HG03025 (cell line): ENCODE measurements around the gene DCDC2.
A peak's percentile ranks its signal among the peaks of the same experiment; 100 is the strongest.
"Not testable (repeated sequence)": the region's sequence is repeated elsewhere in the genome, so short reads cannot be mapped to it uniquely, and the experiment has no call there.

Experiments
- ATAC-seq: cut with Tn5 transposase; IDR thresholded peaks from one replicate; pipeline ENCODE4 v1.9.1; 2021; ENCODE audit warnings: mild to moderate bottlenecking, moderate library complexity; ENCODE audit not compliant: unreplicated experiment, low FRiP score

DCDC2 gene

DNA sequence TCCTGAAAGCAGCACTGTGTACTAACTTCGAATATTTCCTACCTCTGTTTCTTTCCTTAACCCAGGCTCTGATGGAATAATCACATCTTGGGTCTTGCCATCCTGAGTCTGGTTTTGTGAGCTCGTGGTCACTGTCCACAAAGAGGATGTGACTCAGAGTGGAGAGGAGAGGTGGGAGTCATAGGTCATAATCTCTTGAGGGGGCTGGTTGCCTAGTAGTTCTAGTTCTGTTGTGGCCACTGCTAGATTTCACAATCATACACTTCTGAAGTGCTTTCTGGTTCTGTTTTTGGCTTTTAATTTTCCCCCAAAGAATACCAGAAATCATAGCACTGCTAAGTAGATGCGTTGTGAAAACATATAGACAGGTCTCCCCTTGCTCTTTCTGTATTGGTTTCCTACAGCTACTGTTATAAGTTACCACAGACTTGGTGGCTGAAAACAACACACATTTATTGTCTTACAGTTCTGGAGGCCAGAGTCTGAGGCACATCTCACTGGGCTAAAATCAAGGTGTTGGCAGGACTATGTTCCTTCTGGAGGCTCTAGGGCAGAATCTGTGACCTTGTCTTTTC lies 129.1 kb downstream of the DCDC2 start:
- peak; percentile 75 for ATAC-seq

DNA sequence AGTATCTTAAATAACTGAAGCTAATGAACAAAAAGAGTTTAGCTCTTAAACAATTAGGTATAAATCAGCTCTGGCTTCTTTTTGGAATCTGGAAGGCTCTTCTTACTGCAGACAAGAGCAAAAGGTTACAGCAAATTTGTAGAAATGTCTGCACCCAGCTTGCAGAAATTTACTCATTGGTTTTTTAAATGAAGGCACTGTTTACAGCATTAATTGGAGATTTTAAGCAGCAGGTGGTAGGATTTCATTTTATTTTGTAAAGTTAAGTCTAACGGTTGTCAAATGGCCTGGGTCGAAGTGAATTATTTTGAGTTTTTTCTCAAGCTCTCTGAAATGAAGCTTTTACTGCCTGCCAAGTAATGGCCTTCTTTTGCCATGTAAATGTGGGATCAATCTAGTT lies 129.7 kb downstream of the DCDC2 start:
- ATAC-seq = no peak

DNA sequence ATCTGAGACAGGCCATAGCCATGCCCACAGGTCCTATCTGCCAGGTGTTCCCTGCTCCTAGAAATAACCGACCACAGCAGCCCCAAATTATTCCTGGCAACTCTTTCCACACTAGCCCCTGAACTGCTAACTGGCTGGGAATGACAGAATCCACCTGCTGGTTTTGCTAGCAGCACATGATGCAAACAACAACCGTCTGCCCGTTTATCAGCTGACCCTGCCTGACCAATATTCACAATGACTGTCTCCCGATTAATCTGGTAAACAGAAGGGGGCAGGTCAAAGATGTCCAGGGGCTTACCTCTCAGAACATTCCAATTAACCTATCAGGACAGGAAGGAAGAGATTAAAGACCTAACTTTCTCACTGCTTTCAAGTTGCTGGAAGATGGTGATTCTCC lies 130.3 kb downstream of the DCDC2 start:
- no peak for ATAC-seq

DNA sequence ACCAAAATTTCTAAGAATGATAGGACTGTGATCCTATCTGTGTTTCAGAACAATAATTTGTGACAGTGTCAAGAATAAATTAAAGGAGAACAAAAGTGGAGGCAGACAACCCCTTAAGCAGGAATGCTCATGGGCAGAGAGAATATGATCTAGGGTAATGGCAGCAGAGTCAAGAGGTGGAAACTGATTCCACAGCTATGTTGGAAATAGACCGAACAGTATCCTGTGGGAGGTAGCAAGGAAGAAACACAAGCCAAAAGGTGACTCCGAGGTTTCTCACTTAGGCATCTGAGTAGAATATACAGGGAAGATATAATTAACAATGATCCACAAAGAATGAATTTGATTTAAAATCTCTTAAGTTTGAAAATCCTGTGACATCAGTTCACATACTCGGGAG lies 131.3 kb downstream of the DCDC2 start:
- no peak for ATAC-seq

DNA sequence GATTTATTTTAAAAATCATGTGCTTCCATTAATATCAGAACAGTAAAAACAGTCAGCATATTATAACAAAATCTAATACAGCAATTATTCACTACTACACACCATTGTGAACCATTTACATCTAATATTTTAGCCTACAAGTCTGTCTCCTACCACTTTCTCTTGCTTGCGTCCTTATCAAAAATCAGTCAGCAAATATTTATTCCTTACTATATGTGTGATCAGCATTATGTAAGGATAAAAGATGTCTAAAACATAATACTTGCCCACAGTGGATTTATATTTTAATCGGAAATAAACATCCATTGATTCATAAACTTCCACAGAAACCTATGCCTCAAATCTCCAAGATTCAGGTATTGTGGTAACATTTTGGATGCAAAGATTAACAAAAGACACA lies 132.0 kb downstream of the DCDC2 start:
- ATAC-seq = no peak

DNA sequence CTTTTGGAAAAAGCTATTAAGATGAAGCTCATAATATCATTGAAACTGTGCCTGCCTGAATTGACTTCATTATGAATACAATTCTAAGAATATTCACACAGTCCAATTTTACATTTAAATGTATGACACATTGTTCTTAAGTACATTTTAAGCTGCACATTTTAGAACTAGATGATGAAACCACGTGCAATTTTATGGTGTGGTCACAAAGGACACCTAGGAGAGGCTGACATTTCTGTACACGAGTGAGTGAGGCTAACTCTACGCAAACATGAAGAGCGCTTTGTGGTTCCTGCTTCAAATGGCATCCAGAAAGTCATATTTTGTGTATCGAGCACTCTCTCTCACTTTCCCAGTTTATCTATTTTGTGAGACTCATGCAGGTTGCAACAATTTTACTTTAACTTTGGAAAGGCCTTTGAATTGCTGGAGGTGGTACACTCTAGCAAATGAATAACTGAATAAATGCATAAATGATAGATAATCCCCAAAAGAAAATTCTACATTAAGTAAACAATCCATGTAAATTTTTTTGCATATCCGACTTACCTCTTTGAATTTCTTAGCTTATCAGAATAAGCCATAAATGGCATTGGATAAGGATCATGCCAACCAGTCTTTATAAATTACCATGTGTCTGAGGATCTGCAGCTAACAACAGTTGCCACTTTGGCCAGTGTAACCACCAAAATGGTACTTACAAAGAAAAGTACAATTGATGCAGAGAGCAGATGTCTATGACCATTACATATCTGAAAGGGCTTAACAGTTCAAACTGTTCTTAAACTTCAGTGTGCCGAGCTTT lies 134.5 kb downstream of the DCDC2 start:
- no peak for ATAC-seq

DNA sequence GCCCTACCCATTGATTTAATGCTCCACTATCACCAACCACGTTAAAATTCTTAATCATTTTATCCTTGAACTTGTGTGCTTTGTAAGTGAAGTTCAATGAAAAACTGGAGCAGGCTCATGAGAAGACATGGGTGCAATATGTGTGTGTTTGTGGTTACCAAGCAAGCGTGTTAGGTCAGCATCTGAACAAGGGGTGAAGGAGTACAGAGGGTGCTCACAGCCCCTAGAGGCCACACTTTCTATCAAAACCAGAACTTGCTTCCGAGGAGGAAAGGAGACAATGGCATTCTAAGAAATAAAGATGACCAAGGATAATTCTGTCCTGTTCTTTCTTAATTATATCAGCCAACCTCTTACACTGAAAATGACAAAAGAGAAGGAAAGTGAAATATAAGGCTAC lies 138.2 kb downstream of the DCDC2 start:
- no peak for ATAC-seq

DNA sequence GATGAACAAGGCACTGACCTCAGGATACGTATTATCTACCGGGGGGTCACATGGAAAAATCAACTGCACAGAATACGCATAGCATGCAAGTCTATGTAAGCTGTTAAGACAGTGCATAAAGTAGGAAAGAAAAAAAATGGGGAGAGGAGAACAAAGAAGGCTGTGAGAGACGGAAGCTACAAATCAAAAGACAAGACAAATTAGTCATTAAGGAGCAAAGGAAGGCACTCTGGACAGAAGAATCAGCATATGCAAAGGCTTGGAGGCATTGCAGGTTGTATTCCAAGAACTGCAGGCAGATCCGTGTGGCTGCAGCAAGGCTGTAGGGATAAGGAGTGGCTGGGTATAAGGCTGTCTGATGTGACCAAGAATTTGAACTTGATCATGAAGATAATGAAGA lies 142.9 kb downstream of the DCDC2 start:
- ATAC-seq = no peak

DNA sequence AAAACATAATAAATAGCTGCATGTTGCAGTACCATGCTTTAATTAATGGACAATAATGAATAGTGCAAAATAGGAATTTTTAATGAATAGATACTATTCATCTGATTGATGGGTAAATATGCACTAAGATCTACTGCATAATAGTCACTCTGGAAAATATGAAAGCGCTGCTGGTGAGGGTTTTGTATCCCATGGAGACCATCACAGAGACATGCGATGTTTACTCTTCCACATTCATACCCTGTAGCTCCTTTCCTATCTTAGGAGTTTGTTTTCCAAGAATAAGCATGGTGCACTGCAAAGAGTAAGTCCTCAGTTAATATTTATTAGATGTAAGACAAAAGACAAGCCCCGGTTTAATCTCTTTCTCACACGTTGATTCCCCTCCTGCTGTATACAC lies 150.4 kb downstream of the DCDC2 start:
- no peak for ATAC-seq

DNA sequence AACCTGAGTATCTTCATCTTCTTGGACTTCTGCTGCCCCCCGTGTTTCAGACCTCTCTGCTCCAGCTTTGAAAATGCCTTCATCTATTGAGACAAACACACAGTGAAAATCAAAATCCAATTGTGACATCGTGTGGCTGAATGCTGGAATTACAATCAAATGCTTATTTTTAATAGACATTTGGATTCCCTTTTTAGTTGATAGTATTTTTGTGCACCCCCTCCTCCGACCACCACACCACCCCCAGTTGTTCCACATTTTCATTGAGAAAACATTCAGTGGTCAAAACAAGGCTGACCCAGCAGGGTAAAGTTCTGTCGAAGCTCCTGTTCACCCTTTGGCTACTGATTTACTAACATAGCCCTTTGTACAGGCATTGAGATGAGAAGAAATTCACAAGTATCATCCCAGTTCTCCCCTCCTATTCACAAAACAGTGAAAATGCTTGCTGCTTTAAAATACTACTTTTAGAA lies 152.8 kb downstream of the DCDC2 start:
- ATAC-seq = no peak

DNA sequence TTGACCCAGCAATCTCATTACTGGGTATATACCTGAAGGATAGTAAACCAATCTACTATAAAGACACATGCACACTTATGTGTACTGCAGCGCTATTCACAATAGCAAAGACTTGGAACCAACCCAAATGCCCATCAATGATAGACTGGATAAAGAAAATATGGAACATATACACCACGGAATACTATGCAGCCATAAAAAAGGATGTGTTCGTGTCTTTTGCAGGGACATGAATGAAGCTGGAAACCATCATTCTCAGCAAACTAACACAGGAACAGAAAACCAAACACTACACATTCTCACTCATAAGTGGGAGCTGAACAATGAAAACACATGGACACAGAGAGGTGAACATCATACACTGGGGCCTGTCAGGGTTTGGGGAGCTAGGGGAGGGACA lies 153.7 kb downstream of the DCDC2 start:
- not testable (repeated sequence) for ATAC-seq

DNA sequence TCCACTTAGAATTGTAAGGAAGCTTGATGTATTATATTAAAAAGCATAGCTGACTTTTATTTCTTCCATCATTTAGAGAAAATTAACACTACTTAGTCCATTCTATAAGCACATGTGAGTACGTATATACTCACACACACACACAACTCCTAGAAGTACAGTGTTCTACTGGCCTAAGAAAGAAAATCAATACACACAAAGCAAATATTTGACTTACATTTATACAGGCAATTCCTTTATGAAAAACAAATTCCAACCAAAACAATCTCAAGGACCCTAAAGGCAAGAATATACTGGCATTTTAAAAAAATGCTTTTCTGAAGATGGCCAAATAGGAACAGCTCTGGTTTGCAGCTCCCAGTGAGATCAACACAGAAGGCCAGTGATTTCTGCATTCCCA lies 160.0 kb downstream of the DCDC2 start:
- no peak for ATAC-seq

DNA sequence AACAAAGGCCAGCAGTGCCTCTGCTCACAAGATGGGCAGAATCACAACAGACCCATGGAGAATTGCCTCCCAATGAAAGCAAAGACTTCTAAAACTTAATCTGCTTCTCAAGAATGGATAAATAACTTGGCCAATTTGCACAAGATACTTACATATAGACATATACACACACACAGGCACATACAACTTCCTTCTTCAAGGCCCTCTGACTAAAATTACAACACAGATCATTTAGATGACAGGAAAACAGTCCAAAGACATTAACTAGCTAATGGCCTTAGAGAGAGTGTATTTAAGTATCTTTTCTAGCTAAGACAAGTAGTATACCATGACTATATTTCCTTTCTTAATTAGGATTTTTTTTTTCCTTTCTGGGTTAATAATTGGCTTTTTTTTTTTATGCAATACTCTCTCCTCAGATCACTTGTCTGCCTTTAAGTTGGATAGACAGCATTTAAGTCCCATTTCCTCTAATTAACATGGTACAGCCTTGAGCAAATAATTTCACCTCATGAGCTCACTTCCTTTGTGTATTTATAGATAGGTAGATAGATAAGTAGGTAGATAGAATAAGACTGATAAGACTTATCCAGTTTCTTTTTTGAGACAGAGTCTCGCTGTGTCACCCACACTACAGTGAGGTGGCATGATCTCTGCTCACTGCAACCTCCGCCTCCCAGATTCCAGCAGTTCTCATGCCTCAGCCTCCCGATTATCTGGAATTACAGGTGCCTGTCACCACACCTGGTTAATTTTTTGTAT lies 161.8 kb downstream of the DCDC2 start:
- ATAC-seq = no peak

DNA sequence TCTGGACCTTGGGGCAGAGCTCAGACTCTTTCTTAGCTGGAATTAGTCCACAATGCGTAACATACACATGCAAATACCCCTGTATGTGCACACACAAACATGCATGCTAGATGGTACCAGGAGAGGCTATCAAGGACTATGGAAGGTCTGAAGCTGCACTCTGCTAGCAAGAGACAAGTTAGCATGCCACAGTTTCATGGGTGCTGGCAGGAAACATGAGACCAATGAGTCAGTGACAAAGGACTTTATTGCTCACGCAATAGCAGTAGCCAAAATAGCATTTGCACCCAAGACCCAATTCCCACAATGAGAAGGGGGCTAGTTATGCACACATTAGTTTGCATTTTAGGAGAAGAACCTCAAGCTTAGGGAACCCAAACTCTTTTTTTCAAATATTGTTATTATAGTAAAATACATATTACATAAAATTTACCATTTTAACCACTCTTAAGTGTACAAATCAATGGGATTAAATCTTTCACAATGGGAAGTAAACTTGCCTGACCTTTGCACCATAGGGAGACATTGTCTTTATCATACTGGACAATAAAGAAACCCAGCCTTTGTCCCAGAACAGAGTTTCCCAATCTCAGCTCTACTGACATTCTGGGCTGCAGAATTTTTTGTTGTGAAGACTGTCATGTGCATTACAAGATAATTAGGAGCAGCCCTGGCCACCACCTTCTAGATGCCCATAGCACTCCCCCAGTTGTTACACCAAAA lies 162.7 kb downstream of the DCDC2 start:
- no peak for ATAC-seq

DNA sequence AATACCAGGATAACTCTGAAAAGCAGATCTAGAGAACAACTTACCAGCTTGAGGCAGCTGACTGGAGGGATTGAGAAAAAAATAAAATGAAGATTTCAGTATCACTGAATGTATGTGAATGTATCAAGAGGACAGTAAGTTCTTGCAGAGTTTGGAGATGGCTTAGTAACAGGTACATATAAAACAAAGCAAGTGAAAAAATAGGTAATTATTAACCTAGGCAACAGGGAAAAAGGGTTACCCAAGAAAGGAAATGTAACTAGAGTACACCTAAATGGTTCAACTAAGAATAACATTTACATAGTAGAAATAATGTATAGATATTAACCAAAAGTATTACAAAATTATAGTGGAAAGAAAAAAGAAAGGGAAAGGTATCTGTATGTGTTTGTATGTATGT lies 164.5 kb downstream of the DCDC2 start:
- ATAC-seq = no peak

DNA sequence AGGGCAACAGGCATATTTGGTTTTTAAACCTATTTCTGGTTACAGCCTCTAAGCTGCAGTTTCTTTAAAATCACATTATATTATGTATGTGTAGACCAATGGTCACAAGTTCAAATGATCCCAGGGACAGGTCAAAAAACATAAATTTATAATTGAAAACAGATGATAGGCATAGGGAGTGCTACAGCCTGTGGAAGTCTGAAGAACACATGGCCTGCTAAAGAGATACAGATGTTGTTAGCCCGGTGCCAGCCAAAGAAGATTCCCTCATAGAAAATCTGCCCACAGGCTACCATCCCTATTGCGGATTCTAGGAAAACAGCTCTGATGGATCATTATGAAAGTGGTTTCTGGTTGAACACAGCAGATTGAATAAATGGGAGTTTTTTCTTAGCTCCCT lies 166.5 kb downstream of the DCDC2 start:
- no peak for ATAC-seq

DNA sequence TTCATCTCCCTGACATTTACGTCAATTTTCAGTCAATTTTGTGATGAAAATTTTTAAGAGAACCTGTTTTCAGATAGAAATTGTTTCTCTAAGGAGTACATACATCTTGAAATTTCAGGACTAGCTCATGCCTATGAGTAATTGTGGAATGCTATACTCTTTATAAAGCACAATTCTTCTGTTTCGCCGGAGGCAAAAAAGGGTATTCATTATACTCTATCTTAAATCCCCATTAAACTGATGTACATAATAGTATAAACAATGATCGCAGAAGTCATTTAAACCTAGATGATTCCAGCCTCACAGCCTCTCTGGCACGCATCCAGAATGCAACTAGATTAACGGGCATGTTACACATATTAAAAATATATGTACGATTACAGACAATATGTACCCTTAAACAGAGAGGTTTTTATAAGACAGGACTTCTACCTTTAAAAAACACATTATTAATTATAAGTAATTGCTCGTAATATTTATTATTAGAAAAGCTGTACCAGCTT lies 169.2 kb downstream of the DCDC2 start:
- ATAC-seq = no peak

DNA sequence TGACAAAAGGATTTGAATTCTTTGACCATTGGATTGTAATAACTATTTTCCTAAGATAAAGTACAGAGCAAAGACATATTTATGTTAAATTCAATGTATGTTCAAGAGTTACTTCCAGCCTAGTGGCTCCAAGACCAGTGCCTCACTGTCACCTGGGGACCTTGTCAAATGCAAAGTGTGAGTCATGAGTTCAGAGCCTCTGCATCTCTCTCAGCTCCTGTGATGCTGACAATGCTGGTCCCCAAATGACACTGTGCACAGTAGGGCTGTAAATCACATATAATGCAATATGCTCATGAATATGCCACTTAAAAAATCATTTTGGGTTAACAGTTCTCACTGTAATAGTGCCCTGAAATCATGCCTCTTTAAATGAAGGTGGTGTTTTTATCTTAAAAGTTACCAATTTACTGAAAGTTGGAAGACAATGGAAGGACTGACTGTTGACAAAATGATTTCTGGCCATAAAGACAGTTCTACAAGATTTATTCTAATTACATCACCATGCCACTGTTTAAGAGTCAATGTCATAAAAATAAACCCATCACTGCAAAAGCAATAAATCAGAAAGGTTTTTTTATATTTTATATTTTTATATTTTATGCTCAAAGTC lies 169.8 kb downstream of the DCDC2 start:
- ATAC-seq = no peak

DNA sequence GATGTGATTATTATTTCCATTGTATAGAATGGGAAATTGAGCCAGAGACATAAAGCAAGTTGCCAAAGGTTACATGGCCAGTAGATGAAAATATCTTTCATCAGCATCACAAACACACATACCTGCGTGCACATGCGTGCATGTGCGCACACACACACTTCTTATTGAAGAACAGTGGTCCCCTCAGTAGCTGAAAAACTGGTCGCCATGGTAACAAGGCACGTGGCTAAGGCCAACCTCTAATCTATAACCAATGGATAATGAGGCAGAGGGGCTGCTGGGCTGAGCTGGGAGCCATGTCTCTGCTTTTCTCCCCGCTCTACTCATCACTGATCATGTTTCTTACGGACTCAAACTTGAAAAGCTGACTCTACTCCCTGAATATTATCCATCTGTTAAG lies 171.5 kb downstream of the DCDC2 start:
- no peak for ATAC-seq

DNA sequence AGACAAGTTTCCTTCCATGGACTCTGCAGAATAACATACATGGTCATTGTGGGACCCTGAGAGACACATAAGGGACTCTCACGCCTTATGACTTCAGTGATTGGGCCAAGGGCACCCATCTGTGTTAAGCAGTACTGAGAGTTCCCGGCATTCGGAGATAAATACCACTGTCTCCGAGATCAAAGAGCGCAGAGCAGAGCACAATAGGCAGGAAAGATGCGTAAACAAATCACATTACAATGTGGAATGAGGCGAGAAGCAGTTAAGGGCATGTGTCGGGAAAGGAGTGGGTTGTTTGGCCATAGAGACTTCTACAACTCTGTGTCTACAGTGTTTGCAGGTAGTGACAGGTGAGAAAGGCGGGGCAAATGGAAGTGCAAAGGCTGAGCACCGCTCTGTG lies 174.3 kb downstream of the DCDC2 start:
- no peak for ATAC-seq
